Stimulated activated memory B cell treated with anti-CD40 and anti-IgM and Interleukin-4, amounts not matched to agents 10 μg/mL and 1 μg/mL and 100 μg/mL, for 72 hours (primary cell): ENCODE results near the gene TNNI3K.

Experiments used
- ATAC-seq: fragments of 150-1000 bp; cut with Tn5 transposase; 2 replicates; pipeline ENCODE4 v1.10.0; 2021
- H3K27ac Mint-ChIP-seq: one replicate; pipeline ENCODE4 v1.8.0; 2022; ENCODE audit warnings: mild to moderate bottlenecking, mixed read lengths
- H3K27me3 Mint-ChIP-seq: one replicate; pipeline ENCODE4 v1.8.0; 2022; ENCODE audit warnings: mixed read lengths
- H3K36me3 Mint-ChIP-seq: one replicate; pipeline ENCODE4 v1.8.0; 2022; ENCODE audit warnings: mixed read lengths
- H3K4me1 Mint-ChIP-seq: one replicate; pipeline ENCODE4 v1.8.0; 2022; ENCODE audit warnings: mixed read lengths
- H3K4me3 Mint-ChIP-seq: one replicate; pipeline ENCODE4 v1.8.0; 2022; ENCODE audit warnings: mild to moderate bottlenecking, moderate library complexity, mixed read lengths
- H3K9me3 Mint-ChIP-seq: one replicate; pipeline ENCODE4 v1.8.0; 2022; ENCODE audit warnings: mixed read lengths

The TNNI3K gene

DNA sequence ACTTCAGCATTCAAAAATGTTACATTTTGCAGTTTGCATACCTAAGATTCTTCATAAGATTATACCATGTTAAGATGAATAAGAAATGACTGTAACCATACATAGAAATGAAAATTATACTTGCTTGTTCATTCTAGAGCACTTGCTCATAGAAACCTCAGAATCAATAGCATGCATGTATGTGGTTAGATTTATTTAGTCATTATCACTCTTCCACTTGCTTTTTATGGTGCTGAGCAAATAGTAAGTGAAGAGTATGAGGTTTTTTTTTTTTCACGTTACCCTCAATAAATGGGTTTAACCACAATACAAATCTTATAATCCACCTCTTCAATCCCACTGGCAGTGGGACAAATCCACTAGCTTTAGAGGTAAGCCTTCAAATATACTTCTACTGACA is 192.5 kb downstream of the TNNI3K start:
- Mint-ChIP-seq H3K27ac (no peak overlapping the region), H3K4me1 (no peaks in the 10 kb centered on the region), H3K36me3 (no peaks in the 10 kb centered on the region), H3K9me3 (no peaks in the 10 kb centered on the region), H3K27me3 (peaks cover 15% of the 10 kb centered on the region), H3K4me3 (no peak overlapping the region)
- no peak for ATAC-seq

DNA sequence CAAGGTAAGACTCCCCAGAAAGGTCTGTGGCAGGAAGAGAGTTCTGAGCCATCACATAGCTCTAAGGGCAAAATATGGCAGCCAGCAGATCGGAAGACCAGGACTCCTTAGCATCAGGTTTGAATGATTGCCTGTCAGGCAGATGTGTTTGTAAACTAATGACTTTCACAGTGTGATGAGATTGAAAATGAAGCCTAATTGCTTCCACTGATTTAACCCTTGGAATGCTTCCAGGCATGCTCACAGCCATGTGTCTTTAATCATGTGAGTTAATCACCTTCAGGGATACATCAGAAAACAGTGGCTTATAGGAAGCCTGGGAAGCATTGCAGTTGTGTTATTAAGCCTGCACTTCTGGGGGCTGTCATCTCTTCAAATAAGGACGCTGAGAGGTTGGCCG is 194.4 kb downstream of the TNNI3K start:
- Mint-ChIP-seq H3K27me3 (peaks cover 6% of the 10 kb centered on the region), H3K27ac (no peak overlapping the region), H3K4me1 (no peaks in the 10 kb centered on the region), H3K36me3 (no peaks in the 10 kb centered on the region), H3K9me3 (no peaks in the 10 kb centered on the region), H3K4me3 (no peak overlapping the region)
- ATAC-seq, result no peak

DNA sequence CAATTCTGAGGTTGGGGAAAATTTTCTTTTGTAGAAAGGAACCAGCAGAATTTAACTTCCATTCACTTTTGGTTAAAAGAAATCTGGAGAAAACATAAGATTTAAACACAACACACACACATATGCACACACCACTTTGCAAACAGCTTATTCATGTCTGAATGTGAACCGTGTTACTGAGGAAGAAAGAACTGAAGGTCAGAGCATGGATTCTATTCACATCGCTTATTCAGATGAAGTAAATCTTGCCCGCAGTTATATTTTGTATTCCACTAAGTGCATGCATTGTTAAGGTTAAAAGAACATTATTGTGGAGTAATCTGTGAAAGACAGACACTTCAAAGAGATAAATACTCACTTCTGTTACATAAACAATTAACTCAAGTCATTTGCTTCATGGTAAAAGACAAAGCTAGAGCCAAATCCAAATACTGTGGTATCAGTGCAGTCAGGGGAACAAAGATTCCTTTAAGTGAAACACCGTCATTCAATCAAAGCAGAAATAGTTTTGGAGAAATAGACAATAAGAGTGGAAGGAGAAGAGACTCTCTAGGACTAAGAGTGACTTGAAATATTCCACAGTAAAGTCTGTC is 195.3 kb downstream of the TNNI3K start:
- no peaks in the 10 kb centered on the region for H3K36me3 Mint-ChIP-seq
- no peak for ATAC-seq
- H3K4me1 Mint-ChIP-seq, result no peaks in the 10 kb centered on the region
- no peak overlapping the region for H3K4me3 Mint-ChIP-seq
- no peaks in the 10 kb centered on the region for H3K9me3 Mint-ChIP-seq
- peaks cover 6% of the 10 kb centered on the region for H3K27me3 Mint-ChIP-seq
- H3K27ac Mint-ChIP-seq, result no peak overlapping the region

DNA sequence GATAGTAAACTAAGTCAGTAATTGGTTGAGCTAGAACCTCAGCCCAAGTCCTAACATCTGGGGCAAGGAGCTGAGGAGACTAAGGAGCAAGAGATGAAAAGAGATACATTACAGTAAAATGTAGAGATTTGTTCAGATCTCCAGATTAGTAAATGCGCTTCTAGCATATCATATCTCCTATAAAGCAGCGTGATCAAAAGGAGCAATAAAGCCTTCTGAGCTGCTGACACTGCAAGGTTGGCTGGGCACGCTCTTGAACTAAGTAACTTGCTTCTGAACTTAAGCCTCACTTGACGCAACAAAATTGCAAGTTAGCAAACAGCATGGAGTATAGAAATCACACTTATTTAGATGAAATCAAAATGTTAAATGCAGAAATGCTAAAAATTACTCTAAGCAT is 196.3 kb downstream of the TNNI3K start:
- H3K4me3 Mint-ChIP-seq, result no peak overlapping the region
- H3K4me1 Mint-ChIP-seq, result no peaks in the 10 kb centered on the region
- no peak overlapping the region for H3K27ac Mint-ChIP-seq
- ATAC-seq, result no peak
- no peaks in the 10 kb centered on the region for H3K36me3 Mint-ChIP-seq
- peaks cover 6% of the 10 kb centered on the region for H3K27me3 Mint-ChIP-seq
- H3K9me3 Mint-ChIP-seq, result no peaks in the 10 kb centered on the region

DNA sequence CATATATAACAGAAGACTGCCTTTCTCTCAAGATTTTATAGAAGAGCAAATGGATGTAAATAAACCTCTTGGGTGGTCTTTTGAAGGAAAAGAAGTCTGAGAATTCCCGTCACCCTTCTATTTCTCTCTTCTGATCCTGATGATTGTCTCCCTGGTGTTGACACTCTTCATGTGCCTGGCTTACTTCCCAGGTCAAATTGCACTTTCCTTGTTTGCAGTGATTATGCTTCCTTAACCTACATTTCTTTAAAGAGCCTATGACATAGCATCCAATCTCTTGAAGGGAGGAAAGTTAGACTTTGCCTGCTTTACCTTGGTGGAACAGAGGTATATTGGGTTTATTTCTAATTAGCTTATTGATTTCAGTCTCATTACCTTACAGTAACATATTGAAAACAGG is 197.1 kb downstream of the TNNI3K start:
- H3K27ac Mint-ChIP-seq, result no peak overlapping the region
- no peaks in the 10 kb centered on the region for H3K36me3 Mint-ChIP-seq
- no peaks in the 10 kb centered on the region for H3K9me3 Mint-ChIP-seq
- peaks cover 5% of the 10 kb centered on the region for H3K4me1 Mint-ChIP-seq
- H3K4me3 Mint-ChIP-seq, result no peak overlapping the region
- H3K27me3 Mint-ChIP-seq, result peaks cover 6% of the 10 kb centered on the region
- no peak for ATAC-seq

DNA sequence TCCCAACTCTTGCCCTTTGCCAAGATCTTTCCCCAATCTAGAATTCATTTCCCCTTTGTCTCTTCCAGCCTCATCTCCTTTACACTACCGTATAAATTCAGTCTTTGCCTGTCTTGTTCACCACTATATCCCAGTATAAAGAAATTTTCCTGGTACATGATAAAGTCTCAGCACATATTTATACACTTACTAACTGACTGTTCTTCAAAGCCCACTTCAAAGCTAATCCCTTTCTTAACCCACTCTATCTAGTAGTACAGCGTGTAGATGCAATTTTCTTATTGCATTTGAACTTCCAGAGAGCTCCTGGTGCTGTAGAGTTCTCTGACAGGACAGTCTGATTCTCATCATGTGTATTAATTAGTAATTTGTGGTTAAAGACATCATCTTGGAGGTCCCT is 199.1 kb downstream of the TNNI3K start:
- Mint-ChIP-seq H3K27ac (no peak overlapping the region), H3K4me3 (no peak overlapping the region), H3K27me3 (no peaks in the 10 kb centered on the region), H3K9me3 (no peaks in the 10 kb centered on the region), H3K36me3 (no peaks in the 10 kb centered on the region), H3K4me1 (peaks cover 6% of the 10 kb centered on the region)
- ATAC-seq, result no peak

DNA sequence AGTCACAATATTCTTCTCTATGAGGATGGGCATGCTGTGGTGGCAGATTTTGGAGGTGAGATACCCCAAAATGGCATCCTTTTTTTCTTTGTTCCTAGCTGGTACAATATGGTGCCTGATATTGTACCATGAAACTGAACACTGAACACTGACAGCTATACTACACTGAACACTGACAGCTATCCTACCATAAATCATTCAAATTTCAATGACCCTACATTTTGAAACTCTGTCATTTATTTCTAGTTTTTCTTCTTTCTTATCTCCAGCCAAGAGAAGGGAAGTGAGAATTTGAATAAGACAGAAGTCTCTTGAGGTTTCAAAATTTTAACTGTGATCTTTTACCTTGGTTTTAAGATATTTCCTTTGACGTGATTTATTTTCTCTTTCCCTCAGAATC is 200.9 kb downstream of the TNNI3K start:
- H3K36me3 Mint-ChIP-seq, result no peaks in the 10 kb centered on the region
- no peak overlapping the region for H3K27ac Mint-ChIP-seq
- ATAC-seq, result no peak
- H3K4me3 Mint-ChIP-seq, result no peak overlapping the region
- H3K9me3 Mint-ChIP-seq, result no peaks in the 10 kb centered on the region
- peaks cover 6% of the 10 kb centered on the region for H3K4me1 Mint-ChIP-seq
- no peaks in the 10 kb centered on the region for H3K27me3 Mint-ChIP-seq

DNA sequence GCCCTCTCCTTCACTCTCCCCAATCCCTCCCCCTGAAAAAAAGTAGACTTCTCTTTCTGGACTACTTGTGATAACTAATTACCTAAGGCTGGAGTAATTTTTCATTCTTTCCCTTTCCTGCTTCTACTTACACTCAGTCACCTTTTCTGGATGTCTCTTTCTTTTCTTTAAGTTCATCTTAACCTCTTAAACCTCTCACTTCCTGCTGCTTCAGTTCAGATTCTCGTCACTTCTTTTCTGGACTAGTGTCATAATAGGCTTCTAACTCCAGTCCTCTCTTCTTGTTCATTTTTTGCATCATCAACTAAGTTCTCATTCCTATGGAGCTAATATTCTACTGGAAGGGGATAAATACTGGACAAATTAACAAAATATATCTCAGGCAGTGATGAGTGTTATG is 201.8 kb downstream of the TNNI3K start:
- Mint-ChIP-seq H3K9me3 (no peaks in the 10 kb centered on the region), H3K4me3 (no peak overlapping the region), H3K27ac (no peak overlapping the region), H3K4me1 (peaks cover 6% of the 10 kb centered on the region), H3K27me3 (no peaks in the 10 kb centered on the region), H3K36me3 (no peaks in the 10 kb centered on the region)
- no peak for ATAC-seq

DNA sequence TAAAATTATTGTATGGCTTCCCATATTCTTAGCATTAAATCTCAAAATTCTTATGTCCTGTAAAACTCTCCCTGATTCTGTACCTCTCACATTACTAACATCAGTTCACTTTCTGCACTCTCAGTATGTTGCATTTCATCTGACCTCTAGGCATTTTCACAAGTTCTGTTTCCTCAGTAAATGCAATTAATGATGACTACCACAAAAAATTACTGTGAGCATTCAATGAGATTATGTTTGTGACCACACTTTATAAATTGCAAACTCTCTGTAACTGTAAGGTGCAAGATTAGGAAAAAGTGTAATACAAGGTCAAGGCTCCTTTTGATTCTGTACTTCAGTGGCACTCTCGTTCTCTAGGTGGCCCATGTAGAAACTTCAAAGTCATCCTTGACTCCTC is 216.8 kb downstream of the TNNI3K start:
- no peaks in the 10 kb centered on the region for H3K27me3 Mint-ChIP-seq
- no peak overlapping the region for H3K4me3 Mint-ChIP-seq
- H3K36me3 Mint-ChIP-seq, result no peaks in the 10 kb centered on the region
- peaks cover 3% of the 10 kb centered on the region for H3K9me3 Mint-ChIP-seq
- no peaks in the 10 kb centered on the region for H3K4me1 Mint-ChIP-seq
- no peak for ATAC-seq
- no peak overlapping the region for H3K27ac Mint-ChIP-seq

DNA sequence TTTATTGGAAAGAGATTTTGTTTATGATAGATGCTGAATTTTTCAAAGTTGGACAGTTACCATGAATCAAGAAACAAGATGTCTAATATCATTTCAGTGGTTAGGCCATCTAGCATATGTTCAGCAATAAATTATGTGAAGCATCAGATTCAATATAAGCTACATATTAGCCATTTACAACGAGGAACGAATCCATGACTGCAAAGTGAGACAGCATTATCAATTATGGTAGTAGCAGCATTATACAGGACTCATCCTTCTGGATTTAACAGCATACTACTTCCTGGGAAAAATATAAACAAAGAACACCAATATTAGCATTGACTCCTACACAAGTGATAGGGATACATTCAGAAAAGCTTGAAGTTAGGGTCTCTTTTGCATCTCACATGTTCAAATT is 218.1 kb downstream of the TNNI3K start:
- no peak for ATAC-seq
- no peak overlapping the region for H3K27ac Mint-ChIP-seq
- H3K4me1 Mint-ChIP-seq, result no peaks in the 10 kb centered on the region
- no peaks in the 10 kb centered on the region for H3K27me3 Mint-ChIP-seq
- H3K9me3 Mint-ChIP-seq, result peaks cover 3% of the 10 kb centered on the region
- no peaks in the 10 kb centered on the region for H3K36me3 Mint-ChIP-seq
- no peak overlapping the region for H3K4me3 Mint-ChIP-seq

DNA sequence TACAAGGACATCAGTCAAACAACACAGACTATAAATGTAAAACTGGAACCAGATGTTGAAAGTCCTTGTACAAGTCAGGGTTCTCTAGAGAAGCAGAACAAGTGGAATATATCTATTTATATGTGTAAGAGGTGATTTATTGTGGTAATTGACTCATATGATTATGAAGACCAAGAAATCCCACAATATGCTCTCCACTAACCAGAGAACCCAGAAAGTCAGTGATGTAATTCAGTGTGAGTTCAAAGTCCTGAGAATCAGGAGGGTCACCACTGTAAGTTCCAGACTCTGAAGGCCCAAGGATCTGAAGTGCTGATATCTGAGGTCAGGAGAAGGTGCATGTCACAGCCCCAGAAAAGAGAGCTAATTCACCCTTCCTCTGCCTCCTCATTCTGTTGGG is 220.2 kb downstream of the TNNI3K start:
- H3K27me3 Mint-ChIP-seq, result no peaks in the 10 kb centered on the region
- no peak overlapping the region for H3K27ac Mint-ChIP-seq
- no peaks in the 10 kb centered on the region for H3K36me3 Mint-ChIP-seq
- ATAC-seq, result no peak
- peaks cover 3% of the 10 kb centered on the region for H3K9me3 Mint-ChIP-seq
- no peak overlapping the region for H3K4me3 Mint-ChIP-seq
- no peaks in the 10 kb centered on the region for H3K4me1 Mint-ChIP-seq

DNA sequence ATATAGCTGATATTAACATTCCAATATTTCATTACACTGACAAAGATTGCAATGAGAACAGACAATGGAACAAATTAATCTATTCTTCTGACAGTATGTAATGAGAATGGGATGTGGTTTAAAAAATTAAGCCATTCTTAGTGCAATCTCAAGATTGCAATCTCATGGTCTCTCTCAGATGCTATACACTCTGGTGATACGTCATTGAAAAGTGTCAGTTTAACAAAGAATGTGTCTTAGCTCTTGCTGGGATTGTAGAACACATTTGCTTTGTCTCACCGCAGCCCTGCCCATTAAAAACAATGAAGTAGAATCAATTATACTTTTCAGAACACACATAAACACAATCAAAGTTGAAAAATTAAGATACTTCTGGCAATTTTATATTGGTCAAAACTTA is 222.1 kb downstream of the TNNI3K start:
- no peak for ATAC-seq
- no peak overlapping the region for H3K4me3 Mint-ChIP-seq
- H3K27ac Mint-ChIP-seq, result no peak overlapping the region
- no peaks in the 10 kb centered on the region for H3K4me1 Mint-ChIP-seq
- H3K27me3 Mint-ChIP-seq, result no peaks in the 10 kb centered on the region
- H3K9me3 Mint-ChIP-seq, result no peaks in the 10 kb centered on the region
- no peaks in the 10 kb centered on the region for H3K36me3 Mint-ChIP-seq

DNA sequence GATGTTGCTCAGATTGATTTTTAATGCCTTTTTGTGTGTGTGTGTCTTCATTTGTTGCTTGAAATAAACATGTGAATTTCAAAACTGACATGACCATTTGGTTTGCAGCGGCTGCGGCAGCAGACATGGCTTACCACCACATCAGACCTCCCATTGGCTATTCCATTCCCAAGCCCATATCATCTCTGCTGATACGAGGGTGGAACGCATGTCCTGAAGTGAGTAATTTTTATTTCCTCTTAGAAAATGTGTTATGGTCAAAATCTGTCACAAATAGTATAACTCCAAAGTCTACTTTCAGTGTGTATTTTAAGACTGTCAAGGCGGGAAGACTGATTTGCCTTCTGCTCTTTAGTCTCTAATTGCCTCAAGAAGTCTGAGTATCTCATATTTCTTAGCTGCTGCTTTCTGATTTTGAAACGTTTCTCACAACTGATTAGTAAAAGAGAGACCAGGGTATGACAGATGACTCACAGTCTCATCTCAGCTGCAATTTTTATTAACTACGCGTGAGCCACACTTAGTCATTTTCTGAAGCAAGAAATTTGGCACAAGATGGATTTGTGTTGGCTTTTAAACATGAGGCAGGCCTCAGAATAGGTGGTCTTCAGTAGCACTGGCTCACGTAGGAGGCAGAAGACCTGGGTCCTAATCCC is 228.3 kb downstream of the TNNI3K start:
- peaks cover 5% of the 10 kb centered on the region for H3K4me1 Mint-ChIP-seq
- no peak overlapping the region for H3K4me3 Mint-ChIP-seq
- H3K9me3 Mint-ChIP-seq, result no peaks in the 10 kb centered on the region
- H3K27me3 Mint-ChIP-seq, result no peaks in the 10 kb centered on the region
- H3K27ac Mint-ChIP-seq, result no peak overlapping the region
- ATAC-seq, result no peak
- no peaks in the 10 kb centered on the region for H3K36me3 Mint-ChIP-seq

DNA sequence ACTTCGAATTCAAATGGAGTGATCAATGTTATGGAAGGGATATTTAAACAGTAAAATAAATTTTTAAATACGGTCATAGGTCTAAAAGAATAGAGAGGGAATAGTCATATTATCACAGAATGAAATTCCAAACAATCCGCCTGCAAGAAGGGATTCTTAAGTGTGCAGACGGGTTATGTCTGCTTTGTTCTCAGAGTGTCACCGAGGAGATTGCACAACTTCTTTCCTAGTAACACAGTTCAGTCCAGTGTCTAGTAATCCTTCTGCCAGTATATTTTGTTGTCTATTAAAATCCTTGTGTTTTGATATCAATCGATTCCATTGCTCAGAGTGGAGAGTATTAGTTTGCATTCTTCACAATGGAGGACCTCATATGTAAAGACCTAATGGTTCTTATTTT is 228.8 kb downstream of the TNNI3K start:
- Mint-ChIP-seq H3K9me3 (no peaks in the 10 kb centered on the region), H3K36me3 (no peaks in the 10 kb centered on the region), H3K4me3 (no peak overlapping the region), H3K4me1 (peaks cover 5% of the 10 kb centered on the region), H3K27me3 (no peaks in the 10 kb centered on the region), H3K27ac (no peak overlapping the region)
- no peak for ATAC-seq

DNA sequence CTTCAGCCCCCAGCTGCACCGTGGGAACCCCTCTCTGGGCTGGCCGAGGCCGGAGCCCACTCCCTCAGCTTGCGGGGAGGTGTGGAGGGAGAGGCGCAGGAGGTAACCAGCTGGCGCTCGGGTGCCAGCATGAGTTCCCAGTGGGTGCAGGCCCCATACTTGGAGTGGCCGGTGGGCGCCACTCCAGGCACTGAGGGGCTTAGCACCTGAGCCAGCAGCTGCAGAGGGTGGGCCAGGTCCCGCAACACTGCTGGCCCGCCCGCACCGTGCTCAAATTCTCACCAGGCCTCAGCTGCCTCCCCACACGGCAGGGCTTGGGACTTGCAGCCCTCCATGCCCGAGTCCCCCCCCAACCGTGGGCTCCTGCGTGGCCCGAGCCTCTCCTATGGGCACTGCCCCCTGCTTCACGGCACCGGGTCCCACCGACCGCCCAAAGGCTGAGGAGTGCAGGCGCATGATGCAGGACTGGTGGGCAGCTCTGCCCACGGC is 230.1 kb downstream of the TNNI3K start:
- H3K36me3 Mint-ChIP-seq, result no peaks in the 10 kb centered on the region
- peaks cover 5% of the 10 kb centered on the region for H3K4me1 Mint-ChIP-seq
- H3K4me3 Mint-ChIP-seq, result no peak overlapping the region
- peak; percentile 48 for ATAC-seq
- H3K27me3 Mint-ChIP-seq, result no peaks in the 10 kb centered on the region
- H3K27ac Mint-ChIP-seq, result no peak overlapping the region
- no peaks in the 10 kb centered on the region for H3K9me3 Mint-ChIP-seq

DNA sequence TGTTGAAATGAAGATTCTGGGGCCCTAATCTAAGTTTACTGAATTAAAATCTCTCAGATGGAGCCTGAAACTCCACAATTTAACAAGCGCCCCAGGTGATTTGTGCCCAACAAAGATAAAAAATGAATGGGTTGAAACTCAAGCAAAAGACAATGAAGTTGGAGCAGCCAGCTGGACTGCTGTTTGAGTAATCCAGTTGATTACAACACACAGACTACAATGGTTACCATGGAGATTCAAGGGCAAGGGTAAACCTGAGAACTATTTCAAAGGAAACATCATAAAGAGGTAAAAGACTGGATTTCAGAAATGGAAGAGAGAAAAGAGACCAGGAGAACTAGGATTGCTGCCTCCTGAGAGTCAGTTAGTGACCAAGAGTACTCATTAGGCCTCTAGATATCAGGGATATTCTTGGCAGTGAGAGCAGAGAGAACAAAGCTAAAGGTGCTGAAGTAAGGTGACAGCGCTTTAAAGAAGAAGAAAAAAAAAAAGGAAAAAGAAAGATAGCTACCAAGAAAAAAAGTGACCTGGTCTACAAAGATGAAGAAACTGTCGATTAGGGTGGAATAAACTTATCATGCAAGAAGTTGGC is 232.7 kb downstream of the TNNI3K start:
- Mint-ChIP-seq H3K27me3 (peaks cover 10% of the 10 kb centered on the region), H3K36me3 (no peaks in the 10 kb centered on the region), H3K4me3 (no peak overlapping the region), H3K9me3 (no peaks in the 10 kb centered on the region), H3K4me1 (peaks cover 5% of the 10 kb centered on the region), H3K27ac (no peak overlapping the region)
- no peak for ATAC-seq
